ENCODE results near the gene IRAK1. TPM values are rescaled to one million over a fixed set of nuclear protein-coding genes. Genes with fewer than 3 reads are reported as not detected.

The IRAK1 gene
- 50.0 and 58.6 TPM in 2 replicates for total RNA-seq (2014; rRNA removed; shearing (Covaris generic))

DNA sequence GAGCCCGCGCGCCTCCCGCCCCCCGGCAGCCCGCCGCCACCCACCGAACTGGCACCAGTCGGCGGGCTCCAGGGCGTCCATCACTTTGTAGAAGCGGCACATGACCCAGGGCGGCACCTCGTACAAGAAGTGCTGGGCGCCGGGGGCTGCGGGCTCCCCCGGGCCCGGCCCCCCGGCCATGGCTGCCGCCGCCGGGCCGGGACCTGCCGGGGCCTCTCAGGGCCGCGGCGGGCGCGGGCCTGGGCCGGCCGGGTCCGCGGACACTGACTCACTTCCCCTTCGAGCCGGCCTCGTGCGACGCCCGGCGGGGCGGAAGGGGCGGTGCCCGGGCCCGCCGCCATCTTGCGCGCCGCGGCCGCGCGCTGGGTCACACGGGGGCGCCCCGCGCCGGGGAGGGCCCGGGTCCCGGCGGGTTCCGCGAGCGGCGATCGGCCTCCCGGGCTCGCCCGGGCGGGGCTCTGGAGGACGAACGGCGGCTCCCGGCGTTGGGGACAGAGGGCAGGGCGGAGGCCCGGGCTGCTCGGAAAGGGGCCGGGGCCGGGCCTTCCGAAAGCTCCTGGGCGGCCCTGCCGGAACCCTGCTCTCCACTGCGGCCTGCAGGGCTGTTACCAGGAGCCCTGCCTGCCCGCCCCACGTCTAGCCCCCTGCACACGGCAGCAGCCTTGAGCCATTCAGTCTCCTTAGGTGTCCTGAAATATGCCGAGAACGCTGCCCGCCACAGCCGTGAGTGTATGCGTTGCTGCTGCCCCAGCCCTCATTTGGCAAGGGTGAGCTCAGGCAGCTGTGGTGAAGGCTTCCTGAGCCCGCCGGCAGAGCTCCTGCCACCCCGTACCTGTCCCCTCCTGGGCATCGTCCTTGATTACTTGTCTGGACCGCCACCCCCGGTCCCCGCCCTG lies at the start of gene IRAK1:
TSS of gene IRAK1 (minus strand) at position 270 of the 896 bp plus-strand sequence. CDS start at position 180, 90 bp downstream.
- DNase-seq (ENCODE audit: low spot score), result no peak

DNA sequence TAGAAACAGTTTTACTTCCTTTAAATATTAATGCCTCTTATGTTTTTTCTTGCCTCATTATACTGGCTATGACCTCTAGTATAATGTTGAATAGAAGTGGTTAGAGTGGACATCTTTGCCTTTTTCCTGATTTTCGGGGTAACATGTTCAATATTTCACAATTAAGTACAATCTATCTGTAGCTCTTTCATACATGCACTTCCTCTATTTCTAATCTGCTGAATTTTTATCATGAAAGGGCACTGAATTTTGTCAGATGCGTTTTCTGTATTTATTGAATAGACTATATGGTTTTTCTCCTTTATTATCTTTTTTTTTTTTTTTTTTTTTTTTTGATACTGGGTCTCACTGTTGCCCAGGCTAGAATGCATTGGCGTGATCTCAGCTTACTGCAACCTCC lies 48.9 kb upstream of the IRAK1 start:
- no peak for DNase-seq (ENCODE audit: low spot score)

DNA sequence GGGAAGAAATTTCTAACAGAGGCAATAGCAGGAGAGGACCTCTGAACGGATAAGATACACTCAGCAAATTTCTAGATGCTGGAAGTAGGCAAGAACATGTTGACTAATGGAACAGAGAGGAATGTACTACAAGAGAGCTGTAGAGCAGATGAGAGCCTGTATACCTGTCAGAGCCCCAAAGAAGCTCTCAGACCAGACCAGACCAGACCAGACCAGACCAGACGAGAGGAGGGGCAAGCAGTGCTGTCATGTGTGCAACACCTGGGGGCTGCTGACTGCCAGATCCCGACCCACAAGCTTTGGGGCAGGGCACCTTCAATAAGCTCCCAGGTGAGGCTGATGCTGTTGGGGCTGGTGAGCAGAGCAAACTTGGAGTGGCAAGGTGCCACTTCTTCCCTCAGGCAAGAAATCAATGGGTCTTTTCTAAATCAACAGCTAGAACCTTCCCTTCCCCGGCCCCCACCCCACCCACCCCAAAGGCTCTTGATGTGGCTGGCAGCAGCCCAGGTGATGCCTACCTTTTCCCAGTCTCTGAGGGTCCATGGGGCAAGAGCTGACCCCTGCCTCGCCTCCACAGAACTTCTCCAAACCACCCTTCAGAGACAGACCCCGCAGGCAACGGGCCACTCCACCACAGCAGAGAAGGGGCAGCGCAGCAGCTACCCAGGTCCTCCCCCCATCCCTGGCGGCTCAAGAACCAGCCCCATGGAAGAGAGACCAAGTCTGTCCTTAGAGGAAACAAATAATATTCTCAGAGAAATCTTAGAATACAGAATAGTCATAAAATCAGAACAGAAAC lies 45.1 kb upstream of the IRAK1 start:
- no peak for DNase-seq (ENCODE audit: low spot score)

DNA sequence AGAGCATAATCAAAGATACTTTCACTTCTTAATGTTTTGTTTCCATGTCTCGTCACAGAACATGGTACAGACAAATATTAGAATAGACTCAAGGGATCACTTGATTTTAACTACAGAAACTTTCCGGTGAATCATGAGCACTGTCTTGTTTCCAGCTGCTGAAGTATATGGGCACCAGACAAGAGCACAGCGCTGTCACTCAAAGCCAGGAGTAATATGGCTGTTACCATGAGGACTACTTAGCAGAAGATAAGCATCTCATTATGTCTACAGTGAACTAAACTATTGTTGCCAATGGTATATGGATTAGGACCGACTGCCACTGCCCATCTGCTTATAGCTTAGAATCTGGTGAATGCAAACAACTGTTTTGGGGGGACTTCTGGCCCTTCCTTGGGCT lies 43.5 kb upstream of the IRAK1 start:
- DNase-seq (ENCODE audit: low spot score), result no peak

DNA sequence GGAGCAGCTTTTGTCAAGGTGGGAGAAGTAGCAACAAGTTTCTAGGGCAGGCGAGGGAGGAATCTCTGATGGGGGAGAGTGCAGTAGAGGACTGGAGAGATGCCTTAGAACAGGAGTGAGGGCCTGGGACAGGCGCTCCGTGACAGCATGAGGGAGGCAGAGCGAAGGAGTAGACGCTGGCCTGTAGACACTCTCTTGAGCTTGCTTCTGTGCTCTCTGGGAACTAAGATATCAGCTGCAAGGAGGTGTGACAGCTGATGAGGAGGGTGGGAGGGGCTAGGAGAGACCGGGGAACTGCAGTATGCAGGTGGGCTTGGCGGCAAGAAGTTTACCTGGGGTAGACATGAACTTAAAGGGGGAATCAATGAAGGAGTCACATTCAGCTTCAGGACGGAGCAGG lies 42.1 kb upstream of the IRAK1 start:
- DNase-seq (ENCODE audit: low spot score), result no peak

DNA sequence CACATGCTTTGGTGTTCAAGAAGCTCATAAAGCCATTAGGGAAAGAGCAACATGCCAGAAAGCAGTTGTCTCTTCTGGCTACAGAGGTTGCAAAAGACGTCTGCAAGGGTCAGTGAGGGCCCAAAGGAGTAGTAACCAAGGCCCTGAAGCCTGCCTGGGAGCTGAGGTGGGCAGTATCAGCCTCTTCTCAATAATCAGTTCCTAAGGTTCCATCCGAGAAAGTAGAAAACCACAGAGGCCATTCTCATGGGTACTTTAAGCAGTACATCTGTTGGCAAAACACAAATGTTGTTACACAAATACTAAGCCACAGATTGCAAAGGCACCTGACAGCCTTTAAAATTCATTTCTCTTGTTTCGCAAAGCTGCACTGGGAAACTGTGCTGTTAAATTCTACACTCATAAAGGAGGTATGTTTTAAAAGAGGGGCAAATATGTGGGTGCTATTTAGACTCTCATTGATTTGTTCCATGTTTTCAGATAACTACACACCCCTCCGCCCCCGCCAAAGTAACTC lies 40.1 kb upstream of the IRAK1 start:
- DNase-seq (ENCODE audit: low spot score), result no peak

DNA sequence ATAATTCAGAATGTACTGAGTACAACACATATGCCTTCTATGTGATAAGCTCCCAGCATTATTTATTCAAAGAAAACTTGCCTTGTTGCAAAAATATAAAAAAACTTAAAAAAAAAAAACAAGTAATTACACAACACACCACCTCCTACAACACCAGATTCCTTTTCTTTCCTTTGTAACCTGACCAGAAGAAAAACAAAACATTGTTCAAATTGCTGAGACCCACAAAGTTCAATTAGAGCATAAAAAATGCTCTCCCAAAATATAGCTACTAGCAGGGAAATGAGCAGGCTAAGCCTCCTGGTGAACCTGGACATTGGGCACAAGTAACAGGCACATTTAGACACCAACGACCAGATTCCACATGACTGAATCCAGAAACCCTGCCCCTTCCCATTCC lies 39.5 kb upstream of the IRAK1 start:
- DNase-seq (ENCODE audit: low spot score), result no peak

DNA sequence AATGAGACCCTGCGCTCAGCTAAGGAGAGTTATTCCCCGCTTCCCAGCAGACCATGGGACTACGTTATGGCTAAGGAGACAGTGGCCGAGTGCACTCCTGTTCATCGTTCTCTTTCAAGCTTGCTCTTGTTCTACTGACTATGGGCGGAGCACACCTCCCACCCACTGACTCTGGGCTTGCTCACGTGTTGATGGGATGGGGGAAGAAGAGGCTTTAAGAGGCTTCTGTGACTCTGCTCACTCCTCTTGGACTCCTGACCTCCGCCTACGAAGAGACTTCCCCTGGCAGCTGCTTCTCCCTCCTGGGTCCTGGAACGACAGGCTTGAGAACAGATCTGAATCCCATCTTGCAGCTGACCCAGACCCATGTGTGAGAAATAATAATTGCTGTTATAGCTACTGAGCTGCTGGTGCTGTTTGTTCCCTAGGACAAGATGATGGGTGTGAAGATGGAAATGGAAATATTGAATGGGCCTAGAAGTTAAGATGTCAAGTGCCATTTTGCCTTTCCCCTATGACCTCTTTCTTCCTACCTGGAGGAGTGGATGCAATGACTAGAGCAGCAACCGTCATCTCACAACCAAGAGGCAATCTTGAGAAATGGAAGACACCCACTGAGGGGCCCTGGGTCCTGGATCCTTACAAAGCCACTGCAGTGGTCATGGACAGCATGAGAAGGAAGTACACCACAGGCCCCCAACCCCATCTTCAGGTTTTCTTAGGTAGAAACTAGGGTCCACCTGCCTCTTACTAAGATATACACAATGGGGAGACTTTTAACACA lies 38.7 kb upstream of the IRAK1 start:
- no peak for DNase-seq (ENCODE audit: low spot score)

DNA sequence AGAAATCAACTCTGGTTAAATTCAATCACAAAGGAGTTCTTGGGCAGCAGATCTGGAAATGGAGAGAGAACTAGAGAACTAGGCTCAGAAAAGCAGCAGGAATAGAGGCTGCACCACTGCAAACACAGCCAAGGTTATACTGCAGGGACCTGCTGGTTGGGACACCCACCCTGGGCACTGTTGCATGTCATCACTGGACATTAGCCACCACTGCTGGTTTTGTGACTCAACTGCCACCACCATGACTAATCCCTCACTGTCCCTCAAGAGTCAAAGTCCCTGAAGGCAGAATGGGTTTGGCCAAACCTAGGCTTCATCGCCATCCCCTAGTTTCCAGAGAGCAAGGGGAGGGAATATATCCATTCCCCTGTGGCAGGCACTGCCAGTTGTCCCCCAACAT lies 38.1 kb upstream of the IRAK1 start:
- DNase-seq (ENCODE audit: low spot score), result no peak

DNA sequence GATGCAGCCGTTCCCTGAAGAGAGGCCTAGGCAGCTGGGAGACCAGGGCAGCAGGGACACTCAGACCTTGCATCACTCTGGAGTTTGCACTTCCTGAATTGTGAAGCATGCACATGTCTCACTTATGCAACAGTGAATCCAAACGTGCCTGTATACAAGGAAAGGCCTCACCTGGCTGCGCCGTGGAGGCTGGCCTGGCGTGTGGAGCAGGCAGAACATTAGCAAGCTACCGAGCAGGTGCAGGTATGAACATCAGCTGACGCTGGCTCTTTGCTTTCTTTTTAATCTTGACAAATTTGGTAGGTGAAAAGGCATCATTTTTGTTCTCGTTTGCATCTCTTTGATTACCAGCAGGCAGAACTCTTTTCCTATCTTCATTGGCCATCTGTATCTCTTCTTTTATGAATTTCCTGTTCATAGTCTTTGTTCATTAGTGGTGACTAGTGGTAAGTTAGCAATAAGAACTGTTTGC lies 37.1 kb upstream of the IRAK1 start:
- no peak for DNase-seq (ENCODE audit: low spot score)

DNA sequence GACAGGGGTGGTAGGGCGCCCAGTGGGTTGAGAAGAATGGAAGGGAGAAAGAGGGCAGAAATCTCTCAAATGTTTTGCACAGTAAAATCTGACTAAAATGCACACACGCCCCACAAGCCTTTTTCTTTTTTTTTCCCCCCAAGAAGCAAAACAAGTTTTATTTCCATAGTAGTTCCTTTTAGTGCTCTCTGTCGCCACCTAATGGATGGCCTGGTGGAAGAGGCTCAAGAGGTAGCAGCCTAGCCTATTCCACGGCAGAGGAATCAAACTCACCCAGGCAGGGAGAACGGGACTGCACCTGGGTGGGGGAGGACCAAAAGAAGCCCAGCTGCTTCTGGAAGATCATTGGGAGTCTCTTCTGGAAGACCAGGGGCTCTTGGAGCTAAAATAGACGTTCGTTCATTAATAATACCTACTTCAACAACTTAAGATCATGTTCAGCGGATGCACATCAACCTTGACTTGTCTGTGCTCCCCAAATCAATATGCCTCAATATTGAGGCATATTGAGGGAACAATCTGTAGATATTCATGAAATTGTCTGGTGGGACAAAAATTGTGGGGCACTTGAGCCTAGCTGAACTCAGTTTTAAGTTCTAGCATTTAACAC lies 31.6 kb upstream of the IRAK1 start:
- peak; percentile 40 for DNase-seq (ENCODE audit: low spot score)

DNA sequence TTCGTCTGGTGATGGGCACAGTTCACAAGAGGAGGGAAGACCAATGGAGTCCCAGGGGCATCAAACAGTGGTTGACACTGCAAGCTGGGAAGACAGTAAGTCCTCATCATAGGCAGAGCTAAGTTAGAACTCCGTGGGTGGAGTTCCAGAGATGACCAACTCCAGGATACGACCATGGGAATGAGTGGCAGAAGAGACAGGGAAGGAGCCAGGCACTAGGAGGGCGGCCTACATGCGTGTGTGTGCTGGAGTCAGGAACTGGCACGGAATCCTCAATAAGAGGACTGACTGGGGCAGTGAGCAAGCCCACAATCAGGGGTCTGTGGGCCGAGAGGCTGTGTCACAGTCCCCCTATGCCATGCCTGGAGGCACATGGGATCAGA lies 30.4 kb upstream of the IRAK1 start:
- no peak for DNase-seq (ENCODE audit: low spot score)

DNA sequence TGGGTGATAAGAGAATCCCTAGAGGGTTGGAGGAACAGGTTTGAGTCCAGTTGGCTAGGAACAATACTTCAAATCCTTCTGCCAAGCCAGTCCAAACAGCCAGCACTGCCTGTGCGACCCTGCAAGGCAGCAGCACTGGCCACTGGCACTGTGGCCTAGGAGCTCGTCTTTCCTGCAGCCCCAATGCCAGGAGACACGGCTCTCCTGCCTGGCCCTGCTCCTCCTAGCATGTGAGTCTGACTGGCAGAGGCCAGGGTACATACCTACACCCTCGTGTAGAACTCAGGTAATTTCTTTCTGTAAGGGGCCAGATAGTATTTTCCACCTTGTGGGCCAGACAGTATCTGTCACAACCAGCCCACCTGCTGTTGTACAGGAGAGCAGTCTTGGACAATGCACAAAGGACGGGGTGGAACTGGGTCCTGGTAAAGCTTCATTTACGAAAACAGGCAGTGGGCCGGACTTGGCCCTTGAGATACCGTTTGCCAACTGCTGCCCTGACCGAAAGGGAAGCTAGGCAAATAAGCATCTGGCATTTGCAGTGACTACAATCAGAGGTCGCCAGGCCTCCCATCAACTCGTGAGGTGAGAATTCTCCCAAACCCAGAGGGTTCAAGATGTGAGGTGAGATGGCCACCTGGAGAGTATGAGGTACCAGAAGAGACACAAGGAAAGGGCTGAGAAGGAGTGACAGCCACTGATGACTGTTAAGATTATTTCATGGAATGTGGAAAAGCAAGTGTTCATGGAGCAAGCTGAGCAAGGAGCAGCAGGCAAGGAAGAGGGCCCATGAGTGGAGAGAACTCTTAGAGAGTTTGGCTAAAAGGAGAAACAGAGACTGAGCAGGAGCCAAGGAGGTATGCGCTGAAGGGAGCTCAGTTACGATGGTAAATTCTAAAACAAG lies 29.8 kb upstream of the IRAK1 start:
- no peak for DNase-seq (ENCODE audit: low spot score)

DNA sequence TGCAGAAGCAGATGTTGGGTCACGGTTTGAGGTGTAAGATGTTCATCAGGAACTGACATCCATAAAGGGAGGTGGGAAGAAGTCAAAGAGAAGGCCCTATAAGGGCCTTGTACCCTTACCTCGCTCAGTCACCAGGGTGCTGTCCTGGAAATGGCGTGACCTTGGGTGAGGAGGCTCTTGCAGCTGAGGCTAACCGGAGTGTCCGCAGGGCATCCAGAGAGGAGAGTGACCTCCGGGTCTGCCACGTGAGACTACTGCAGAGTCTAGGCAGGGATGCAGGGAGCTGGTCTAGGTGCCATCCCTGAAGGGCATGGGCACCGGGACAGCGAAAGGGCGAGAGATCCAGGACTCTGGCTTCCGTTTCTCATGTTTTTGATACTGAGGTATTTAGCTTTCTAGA lies 28.7 kb upstream of the IRAK1 start:
- DNase-seq (ENCODE audit: low spot score), result no peak

DNA sequence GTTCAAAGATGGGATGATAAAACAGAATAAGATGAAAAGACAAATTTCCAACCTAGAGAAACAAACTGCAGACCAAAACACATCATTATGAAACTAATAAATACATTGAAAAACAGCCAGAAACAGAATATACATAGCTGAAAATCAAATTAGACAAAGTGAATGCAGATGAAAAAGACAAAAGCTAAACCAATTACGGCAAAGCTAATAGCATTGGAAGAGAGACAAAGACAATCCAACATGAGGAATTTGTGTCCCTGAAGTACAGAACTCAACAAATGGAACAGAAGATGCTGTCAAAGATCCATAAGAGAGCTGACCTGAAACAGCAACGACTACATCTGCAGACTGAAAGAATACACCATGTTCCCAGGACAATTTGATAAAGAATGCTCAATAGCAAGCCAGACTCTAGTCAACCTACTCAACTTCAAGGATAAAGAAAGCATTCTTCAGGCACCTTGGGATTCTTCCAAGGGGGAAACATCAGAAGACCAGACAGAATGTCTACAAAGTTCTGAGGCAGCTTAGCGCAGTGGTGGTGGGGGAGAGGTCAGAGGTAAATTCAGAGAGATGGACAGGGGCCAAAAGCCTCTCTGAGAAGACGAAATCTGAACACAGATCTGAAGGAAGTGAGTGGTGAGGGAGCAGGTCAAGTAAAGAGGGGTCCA lies 27.4 kb upstream of the IRAK1 start:
- DNase-seq (ENCODE audit: low spot score), result no peak

DNA sequence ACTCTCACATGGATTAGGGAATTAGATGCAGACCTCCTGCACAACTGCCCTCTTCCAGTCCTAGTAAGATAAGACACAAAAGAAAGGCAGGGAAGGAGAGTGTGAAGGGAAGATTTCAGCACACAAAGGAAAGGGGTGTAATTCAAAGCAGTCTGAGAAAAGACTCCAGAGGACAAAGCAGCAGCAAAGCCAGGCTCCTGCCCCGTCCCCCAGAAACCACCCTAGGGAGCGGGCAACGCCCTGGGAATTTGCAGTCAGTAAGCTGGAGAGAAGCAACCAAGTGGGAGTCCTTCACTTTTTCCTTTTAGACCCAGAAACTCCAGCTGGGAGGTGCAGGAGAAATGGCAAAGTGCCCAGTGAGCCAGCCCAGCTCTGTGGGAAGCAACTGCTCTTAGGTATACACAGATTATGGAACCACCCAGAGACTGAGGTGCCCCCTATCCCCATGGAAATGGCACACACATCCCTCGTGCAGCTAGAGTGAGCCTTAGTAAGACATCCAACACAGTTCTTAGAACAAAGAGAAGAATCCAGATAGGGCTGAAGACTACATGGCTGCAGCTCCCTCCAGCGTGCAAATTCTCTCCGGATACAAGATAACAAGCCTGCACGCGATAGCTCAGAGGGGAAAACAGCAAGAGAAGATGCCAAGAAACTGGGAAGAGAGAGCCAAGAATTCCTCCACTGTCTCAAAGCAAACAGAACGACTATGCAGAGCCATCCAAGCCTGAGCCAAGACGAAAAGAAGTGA lies 26.5 kb upstream of the IRAK1 start:
- peak; percentile 56 for DNase-seq (ENCODE audit: low spot score)

DNA sequence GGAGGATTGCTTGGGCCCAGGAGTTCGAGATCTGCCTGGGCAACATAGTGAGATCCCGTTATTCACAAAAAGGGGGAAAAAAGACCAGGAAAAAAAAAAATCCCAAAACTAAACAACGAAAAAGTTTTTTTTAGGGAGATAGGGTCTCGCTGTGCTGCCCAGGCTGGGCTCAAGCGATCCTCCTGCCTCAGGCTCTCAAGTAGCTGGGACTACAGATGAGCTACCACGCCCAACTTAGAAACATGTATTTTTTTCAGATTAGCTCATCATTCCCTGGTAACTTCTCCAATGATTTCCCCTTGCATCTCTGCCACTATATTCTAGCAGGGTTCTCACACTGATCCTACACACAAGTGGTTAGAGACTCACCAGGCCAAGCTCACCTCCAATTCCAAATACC lies 24.4 kb upstream of the IRAK1 start:
- no peak for DNase-seq (ENCODE audit: low spot score)

DNA sequence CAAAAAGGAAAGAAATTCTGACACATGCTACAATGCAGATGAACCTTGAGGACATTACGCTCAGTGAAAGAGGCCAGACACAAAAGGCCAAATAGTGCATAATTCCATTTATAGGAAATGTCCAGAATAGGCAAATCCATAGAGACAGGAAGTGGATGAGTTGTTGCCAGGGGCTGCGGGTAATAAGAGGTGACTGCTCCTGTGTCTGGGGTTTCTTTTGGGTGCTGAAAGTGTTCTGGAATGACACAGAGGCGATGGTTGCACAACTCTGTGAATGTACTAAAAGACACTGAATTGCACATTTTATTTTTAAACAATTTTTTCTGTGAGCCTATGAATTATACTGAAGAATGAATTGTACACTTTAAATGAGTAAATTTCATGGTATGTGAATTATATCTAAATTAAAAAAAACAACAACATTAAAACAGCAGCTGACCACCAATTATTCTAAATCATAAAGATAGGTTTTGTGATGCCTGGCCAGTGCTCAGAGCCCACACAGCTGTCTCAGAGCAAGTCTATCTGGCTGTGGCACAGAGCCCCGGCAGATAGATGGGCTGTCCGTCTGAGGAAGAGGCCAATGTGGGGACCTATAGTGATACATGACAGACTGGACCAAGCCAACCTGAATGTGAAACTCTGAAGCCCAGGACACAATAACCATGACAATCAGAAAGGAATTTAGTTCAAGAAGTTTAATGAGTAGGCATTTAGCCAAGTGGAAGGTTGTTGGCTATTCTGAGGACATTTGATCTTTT lies 23.5 kb upstream of the IRAK1 start:
- DNase-seq (ENCODE audit: low spot score), result peak; percentile 25
